ENCODE measurements around the gene KRTAP5-3. TPM values are rescaled to one million over a fixed set of nuclear protein-coding genes. Genes with fewer than 3 reads are reported as not detected.
"Not testable (repeated sequence)": the region's sequence is repeated elsewhere in the genome, so short reads cannot be mapped to it uniquely, and the experiment has no call there.

KRTAP5-3 gene
- total RNA-seq, 2 experiments from 2014 or later: not detected

DNA sequence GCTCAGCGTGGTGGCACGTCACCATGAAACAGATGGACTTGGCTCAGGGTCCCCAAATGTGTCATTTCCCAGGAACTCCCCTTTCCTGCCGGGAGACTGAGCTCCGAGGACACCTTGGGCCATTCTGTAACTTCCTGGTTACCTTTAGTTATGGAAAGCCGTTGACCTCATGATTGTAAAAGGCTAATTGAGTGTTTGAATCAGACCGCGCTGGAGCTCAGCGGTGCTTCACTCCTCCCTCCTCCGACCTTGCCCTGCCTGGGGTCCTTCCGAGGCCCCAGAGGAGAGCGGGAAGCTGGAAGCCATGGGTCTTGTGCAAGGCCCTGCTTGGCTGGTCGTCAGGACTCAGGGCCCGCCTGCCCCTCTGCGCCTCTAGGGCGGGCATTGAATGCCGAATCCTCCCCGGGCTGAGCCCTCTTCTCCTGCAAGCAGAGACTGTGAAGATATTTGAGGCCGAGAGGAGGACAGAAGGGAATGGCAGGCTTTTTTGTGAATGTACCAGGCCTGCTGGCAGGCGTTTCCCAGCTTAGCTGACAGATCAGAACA, 11.6 kb downstream of the KRTAP5-3 start:
- CTCF ChIA-PET: interaction anchor here (1.2 to 1.4 kb wide), 2 partner anchors 18 to 34 kb away, joined by 3 to 4 read pairs; no protein-coding TSS in a partner anchor
- POLR2A ChIA-PET: not testable (repeated sequence)

DNA sequence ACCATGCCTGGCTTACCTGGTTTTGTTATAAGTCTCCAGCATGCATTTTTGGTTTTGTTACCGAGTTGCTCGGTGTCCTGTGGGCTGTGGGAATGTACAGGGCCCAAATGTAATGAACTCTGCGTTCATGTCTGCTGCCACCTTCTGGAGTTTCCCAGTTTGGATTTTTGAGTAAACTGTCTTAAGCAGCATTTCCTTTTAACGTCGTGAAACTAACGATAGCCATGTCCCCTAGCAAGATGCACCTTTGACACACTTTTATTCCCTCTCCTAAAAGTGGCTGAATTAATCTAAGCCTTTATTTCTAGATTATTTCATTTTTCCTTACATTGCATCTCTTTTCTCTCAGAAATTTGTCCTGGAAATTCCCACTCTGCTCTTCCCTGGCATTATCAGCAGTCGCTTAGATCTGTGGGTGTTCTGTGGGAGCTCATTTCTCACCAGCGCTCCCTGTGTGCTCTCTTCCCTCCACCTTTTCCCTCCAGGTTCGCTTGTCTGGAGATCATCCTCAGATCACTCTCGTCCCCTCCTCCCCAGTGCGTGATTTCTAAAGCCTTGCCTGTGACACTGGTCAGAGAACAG, 12.2 kb downstream of the KRTAP5-3 start:
- CTCF ChIA-PET: interaction anchor here (1.0 to 1.4 kb wide), 2 partner anchors 17 to 32 kb away, joined by 3 to 4 read pairs; no protein-coding TSS in a partner anchor
- POLR2A ChIA-PET: not testable (repeated sequence)

DNA sequence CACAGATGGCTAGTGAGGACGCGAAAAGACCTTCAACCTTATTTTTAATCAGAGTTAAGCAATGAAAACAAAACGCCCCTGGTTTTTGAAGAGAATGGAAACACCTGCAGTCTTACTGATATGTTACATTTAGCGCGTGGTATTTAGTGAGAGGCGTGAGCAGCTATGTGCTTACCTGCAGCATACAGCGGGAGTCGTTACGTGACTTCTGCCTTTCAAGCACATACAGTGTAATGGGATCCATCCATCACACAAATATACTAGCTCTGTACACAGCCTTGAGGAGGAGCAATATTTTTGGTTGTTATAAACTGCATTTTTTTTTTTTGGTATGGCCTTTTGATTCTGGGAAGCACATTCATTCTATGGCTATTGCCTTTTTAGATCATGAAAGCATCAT, 15.6 kb downstream of the KRTAP5-3 start:
- CTCF ChIA-PET: interaction anchor here (1.9 kb wide), 1 partner anchor 46 kb away, joined by 5 read pairs; no protein-coding TSS in a partner anchor
- POLR2A ChIA-PET: no interaction called here

DNA sequence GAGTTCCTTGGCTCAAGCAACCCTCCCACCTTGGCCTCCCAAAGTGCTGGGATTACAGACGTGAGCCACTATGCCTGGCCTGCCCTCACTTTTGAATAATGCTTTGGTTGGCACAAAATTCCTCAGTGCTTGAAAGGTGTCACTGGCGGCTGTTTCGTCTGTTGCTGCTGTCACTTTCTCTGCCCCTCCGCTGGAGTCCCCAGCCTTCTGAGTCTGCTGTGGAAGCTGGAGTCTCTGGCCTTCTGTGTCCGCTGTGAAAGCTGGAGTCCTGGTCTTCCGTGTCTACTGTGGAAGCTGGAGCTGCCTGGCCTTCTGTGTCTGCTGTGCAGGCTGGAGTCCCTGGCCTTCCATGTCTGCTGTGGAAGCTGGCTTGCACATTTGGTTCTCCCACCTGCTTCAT, 18.3 kb downstream of the KRTAP5-3 start:
- ChIA-PET CTCF (interaction anchor here (1.4 to 4.0 kb wide), 3 partner anchors 10 to 43 kb away, joined by 3 to 18 read pairs (median 4); no protein-coding TSS in a partner anchor), POLR2A (no interaction called here)

DNA sequence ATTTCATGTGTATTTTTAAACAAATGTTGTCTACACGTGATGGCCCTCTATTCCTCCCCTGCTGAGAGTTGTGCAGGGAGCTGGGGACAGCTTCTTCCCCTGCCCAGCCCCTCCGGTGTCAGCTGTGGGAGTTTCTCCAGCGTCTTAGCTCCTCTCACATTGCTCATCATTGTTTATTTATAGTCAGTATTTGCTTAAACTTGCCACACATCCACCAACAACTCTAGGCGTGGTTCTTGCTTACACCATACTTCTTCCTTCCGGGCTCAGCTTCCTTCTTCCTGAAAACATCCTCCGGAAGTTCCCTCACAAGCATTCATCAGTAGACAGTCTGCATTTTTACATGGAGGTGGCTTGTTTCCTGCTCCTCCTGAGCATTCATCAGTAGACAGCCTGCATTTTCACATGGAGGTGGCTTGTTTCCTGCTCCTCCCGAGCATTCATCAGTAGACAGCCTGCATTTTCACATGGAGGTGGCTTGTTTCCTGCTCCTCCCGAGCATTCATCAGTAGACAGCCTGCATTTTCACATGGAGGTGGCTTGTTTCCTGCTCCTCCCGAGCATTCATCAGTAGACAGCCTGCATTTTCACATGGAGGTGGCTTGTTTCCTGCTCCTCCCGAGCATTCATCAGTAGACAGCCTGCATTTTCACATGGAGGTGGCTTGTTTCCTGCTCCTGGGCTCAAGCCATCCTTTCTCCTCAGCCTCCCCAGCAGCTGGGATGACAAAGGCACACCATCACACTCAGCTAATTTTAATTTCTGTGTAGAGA, 18.9 kb downstream of the KRTAP5-3 start:
- POLR2A ChIA-PET: not testable (repeated sequence)

DNA sequence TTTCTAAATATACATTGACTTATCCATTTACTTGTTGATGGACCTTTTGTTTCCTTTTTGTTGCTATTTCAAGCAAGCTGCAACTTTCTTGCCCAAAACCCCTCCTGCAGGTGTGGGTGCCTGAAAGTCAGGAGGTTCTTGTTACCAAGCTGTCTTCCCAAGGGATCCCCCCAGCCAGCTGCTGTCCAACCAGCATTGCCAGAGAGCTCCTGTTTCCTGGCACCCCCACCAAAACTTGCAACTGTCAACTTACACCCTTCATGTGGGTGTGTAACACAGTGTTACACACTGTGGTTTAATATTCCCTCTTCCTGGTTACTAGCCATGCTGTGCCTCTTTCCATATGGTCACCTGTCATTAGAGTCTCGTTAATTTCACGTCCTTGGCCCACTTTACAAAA, 21.6 kb downstream of the KRTAP5-3 start:
- POLR2A ChIA-PET: no interaction called here
- CTCF ChIA-PET: interaction anchor here (1.0 kb wide), 1 partner anchor 12 kb away, joined by 4 read pairs; no protein-coding TSS in a partner anchor

More for the DNA sequence above, 18.9 kb downstream of the KRTAP5-3 start:
- CTCF ChIA-PET: interaction anchor here (1.4 to 4.0 kb wide), 3 partner anchors 11 to 42 kb away, joined by 3 to 18 read pairs (median 4); no protein-coding TSS in a partner anchor

DNA sequence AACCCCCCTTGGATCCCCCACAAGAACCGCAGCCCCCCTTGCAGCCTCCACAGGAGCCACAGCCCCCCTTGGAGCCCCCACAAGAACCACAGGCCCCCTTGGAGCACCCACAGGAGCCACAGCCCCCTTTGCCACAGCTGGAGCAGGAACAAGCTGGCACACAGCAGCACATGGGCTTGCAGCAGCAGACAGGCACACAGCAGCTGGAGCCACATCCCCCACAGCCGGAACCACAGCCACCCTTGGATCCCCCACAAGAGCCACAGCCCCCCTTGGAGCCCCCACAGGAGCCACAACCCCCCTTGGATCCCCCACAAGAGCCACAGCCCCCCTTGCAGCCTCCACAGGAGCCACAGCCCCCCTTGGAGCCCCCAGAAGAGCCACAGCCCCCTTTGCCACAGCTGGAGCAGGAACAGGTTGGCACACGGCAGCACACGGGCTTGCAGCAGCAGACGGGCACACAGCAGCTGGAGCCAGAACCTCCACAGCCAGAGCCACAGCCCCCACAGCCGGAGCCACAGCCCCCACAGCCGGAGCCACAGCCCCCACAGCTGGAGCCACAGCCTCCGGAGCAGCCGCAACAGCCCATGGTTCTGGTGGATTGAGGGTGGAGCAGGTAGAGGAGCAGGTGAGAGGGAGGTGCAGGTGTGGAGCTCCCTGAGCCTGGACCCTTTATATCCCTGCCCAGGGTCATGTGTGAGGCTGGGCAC, 23.4 kb downstream of the KRTAP5-3 start, which contains the start of gene KRTAP5-1:
TSS of gene KRTAP5-1 (minus strand) at position 623 of the 710 bp plus-strand sequence. CDS start at position 589, 34 bp downstream.
- POLR2A ChIA-PET, CTCF ChIA-PET: not testable (repeated sequence)

DNA sequence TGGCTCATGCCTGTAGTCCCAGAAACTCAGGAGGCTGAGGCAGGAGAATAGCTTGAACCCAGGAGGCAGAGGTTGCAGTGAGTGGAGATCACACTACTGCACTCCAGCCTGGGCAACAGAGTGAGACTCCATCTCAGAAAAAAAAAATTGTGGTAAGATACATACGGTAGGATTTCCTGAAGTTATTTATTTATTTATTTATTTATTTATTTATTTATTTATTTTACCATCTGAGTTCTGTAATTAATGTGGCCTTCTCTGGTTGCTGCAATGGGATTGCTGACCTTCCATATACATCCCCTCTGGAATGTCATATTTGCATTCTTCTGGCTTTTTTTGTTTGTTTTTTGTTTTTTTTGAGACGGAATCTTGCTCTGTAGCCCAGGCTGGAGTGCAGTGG, 25.4 kb downstream of the KRTAP5-3 start:
- POLR2A ChIA-PET: not testable (repeated sequence)
- CTCF ChIA-PET: interaction anchor here (0.6 to 1.2 kb wide), 2 partner anchors 9 to 36 kb away, joined by 4 to 5 read pairs; no protein-coding TSS in a partner anchor

DNA sequence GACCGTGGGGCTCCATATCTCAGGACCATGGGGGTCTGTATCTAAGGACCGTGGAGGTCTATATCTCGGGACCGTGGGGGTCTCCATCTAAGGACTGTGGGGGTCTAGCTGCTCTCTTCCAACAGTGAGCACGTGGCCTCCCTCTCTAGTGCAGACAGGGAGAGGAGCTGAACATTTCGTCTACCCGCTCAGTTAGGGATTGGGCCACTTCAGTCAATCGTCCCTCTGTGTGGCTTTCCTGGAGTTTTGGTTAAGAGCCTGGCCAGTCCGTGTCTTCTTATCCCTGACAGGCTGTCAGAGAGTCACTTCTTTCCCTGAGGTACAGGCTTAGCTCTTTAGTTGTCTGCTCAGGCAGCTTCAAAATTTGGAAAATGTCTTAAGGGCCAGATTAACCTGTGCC, 26.3 kb downstream of the KRTAP5-3 start:
- CTCF ChIA-PET: interaction anchor here (1.2 kb wide), 1 partner anchor 35 kb away, joined by 5 read pairs; no protein-coding TSS in a partner anchor
- POLR2A ChIA-PET: no interaction called here

DNA sequence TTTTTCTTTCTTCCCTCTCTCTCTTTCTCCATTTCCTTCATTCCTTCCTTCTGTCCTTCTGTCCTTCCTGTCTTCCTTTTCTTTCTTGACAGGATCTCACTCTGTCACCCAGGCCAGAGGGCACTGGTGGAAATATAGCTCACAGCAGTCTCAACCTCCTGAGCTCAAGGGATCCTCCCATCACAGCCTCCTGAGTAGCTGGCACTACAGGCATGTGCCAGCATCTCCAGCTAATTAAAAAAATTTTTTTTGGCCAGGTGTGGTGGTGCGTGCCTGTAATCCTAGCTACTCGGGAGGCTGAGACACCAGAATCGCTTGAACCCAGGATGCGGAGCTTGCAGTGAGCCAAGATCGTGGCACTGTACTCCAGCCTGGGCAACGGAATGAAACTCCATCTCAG, 31.4 kb downstream of the KRTAP5-3 start:
- ChIA-PET CTCF (interaction anchor here (8.3 kb wide), 1 partner anchor 29 kb away, joined by 79 read pairs; no protein-coding TSS in a partner anchor), POLR2A (no interaction called here)

DNA sequence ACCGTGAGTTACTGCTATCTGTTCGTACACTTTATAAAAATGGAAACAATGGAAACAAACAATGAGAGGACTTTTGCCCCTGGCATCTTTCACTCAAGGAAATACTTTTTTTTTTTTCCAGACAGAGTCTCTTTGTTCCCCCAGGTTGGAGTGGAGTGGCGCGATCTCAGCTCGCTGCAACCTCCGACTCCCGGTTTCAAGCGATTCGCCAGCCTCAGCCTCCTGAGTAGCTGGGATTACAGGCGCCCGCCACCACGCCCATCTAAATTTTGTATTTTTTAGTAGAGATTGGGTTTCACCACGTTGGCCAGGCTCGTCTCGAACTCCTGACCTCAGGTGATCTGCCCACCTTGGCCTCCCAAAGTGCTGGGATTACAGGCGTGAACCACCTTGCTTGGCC, 32.5 kb downstream of the KRTAP5-3 start:
- CTCF ChIA-PET: interaction anchor here (0.7 to 8.3 kb wide), 3 partner anchors 28 to 255 kb away, joined by 3 to 79 read pairs (median 12); no protein-coding TSS in a partner anchor
- POLR2A ChIA-PET: not testable (repeated sequence)

DNA sequence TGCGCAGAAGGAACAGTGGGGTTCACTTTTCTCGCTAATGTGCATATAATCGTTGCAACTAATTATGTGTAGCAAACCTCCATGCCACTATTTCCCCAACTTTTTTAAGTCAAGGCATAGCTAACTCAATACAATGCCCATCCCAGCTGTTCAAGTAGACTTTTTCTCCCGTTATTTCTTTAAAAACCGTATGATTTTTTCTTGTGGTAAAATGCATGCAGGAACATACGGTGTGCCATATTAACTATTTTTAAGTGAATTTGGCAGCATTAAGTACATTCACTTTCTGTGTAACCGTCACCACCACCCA, 33.4 kb downstream of the KRTAP5-3 start:
- ChIA-PET POLR2A (interaction anchor here (0.7 kb wide), 1 partner anchor 20 kb away, joined by 4 read pairs; no protein-coding TSS in a partner anchor), CTCF (interaction anchor here (0.6 to 8.3 kb wide), 20 partner anchors 10 to 374 kb away, joined by 3 to 79 read pairs (median 4); partner anchors contain the start of gene KRTAP5-4)

DNA sequence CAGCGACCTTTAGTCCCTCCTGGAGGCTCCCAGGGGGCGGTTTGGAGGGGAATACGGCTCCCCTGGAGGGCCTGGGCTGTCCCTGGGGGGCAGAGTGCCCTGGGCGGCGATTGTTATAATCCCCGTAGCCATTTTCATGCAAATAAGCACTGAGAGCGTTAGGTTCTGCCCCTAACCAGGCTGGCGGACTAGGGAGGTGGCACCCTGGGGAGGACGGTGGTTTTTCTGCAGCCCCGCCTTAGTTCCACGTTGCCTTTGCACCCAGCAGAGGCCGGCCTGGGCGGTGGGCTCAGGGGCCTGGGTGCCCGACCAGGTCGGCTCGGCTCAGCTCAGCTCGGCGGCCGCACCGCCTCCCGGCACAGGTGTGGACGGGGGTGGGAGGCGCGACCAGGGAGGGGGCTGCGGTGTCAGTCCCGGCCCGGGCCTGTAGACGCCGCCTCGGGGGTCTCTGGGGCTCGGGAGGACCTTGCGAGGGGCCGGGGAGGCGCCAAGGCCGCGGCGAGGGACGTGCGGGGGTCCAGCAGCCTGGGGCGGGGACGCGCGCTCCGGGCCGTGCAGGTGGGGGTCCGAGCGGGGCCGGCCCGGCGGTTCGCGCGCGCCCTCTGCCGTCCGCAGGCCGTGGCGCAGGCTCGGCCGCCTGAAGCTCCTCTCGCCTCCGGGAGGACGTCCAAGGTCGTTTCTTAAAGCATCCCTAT, 33.9 kb downstream of the KRTAP5-3 start:
- ChIA-PET POLR2A (interaction anchor here (0.7 to 1.6 kb wide), 2 partner anchors 20 to 28 kb away, joined by 4 to 5 read pairs; no protein-coding TSS in a partner anchor), CTCF (interaction anchor here (0.6 to 8.3 kb wide), 23 partner anchors 9 to 374 kb away, joined by 3 to 79 read pairs (median 3); partner anchors contain the start of gene KRTAP5-4)

DNA sequence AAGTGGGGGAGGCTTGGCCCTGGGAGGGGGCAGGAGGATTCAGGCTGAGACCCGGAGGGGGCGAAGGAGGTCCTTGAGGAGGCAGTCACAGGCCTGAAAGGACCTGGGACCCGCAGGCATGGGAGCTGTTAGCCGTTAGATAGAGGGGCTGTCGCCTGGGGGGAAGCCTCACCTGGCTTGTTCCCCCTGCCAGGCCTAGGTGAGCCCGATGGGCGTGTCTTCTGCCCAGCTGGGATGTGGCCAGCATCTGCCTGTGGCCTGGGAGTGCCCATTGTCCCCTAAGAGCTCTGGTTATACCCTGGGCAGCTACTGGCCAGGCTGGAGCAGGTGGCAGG, 34.4 kb downstream of the KRTAP5-3 start:
- POLR2A ChIA-PET: interaction anchor here (1.1 to 1.6 kb wide), 2 partner anchors 27 to 29 kb away, joined by 3 to 5 read pairs; no protein-coding TSS in a partner anchor
- CTCF ChIA-PET: interaction anchor here (0.6 to 8.3 kb wide), 14 partner anchors 9 to 371 kb away, joined by 3 to 79 read pairs (median 4); no protein-coding TSS in a partner anchor

DNA sequence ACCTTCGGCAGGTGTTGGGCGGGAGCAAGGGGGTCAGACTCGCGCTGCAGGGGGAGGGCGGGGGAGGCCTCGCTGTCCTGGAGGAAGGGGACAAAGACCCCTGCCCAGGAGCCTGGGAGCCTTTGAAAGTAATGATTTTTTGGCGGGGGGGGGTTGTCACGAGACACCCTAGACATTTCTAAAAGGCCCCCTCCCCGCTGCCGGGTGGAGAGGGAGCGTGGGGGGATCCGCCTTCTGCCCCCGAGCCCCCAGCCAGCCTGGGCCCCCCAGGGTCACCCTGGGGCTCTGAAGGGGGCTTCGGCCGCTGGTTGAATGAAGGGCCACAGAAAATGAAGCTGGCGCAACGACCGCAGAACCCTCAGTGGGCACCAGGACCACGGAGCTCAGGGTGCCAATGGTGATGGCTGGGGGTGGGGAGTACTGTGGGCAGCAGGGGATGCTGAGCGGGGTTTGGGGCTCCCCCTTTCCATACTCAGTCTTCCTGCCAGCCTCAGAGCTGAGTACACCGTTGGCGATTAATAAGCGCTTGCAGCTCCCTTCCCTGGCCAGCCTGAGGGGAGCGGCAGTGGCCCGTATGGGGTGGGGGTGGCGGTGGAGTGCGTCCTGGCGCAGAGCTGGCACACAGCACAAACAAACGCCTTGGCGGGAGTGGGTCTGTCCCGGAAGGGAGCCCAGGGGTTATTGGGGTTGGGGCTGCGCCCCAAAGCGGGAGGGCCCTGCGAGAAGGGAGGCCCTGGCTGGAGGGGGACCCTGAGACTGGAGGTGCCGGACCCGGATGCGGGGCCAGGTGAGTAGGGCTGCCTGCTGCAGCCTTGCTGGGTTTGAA, 35.0 kb downstream of the KRTAP5-3 start:
- CTCF ChIA-PET: interaction anchor here (0.6 to 8.3 kb wide), 11 partner anchors 8 to 371 kb away, joined by 3 to 79 read pairs (median 6); no protein-coding TSS in a partner anchor
- POLR2A ChIA-PET: interaction anchor here (1.1 to 1.6 kb wide), 2 partner anchors 27 to 29 kb away, joined by 3 to 5 read pairs; no protein-coding TSS in a partner anchor

DNA sequence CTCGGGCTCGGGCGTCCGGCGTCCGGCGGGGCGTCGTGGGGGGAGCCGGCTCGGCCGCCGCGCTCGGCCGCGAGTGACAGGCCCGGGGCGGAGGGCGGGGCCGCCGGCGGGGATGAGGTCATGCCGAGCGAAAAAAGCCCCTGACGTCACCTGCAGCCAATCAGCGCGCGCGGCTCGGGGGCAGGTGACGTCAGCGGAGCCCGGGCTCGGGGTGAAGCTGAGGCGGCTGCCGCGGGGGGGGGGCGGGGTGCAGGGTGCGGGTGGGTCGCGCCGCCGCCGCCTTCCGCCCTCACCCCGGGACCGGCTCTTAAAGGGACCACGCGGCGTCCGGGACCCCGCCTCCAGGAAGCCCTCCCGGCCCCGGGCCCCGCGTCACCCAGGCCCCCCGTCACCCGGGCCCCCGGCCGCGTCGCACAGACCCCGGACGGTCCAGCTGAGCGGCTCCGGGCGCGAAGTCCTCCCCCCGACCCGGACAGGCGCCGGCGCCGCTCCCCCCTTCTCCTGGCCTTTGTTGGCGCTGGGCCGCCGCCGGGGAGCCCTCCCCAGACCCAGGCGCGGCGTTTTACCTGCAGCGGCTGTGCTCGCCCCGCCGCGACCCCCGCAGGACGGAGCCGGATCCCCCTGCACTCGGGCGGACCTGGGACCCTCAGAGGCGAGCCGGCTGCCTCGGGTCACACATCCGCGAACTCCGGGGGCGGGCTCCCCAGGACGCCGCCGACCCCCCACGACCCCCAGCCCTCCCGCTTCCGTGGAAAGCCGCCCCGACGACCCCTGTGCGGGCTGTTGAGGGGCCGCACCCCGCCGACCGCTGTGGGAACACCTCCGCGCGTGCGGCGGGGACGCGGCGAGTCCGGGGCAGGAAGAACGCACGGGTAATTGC, 35.8 kb downstream of the KRTAP5-3 start, which contains the start of gene DUSP8:
TSS of gene DUSP8 (minus strand) at position 75 of the 880 bp plus-strand sequence. CDS start 6,445 bp downstream, outside the sequence.
- CTCF ChIA-PET: interaction anchor here (1.1 to 8.3 kb wide), 2 partner anchors 18 to 24 kb away, joined by 3 to 79 read pairs; no protein-coding TSS in a partner anchor
- POLR2A ChIA-PET: interaction anchor here (1.0 to 1.6 kb wide), 2 partner anchors 25 to 26 kb away, joined by 3 to 5 read pairs; no protein-coding TSS in a partner anchor

Measured in activated CD8-positive, alpha-beta memory T cell treated with anti-CD3 and anti-CD28 coated beads for 36 hours (primary cell).